GM19035 (cell line): Measurements from ENCODE around the gene ASIC3.
A peak's percentile ranks its signal among the peaks of the same experiment; 100 is the strongest.

ENCODE experiments used
- ATAC-seq: cut with Tn5 transposase; IDR thresholded peaks from one replicate; pipeline ENCODE4 v1.9.1; 2021; ENCODE audit not compliant: unreplicated experiment

Gene ASIC3

DNA sequence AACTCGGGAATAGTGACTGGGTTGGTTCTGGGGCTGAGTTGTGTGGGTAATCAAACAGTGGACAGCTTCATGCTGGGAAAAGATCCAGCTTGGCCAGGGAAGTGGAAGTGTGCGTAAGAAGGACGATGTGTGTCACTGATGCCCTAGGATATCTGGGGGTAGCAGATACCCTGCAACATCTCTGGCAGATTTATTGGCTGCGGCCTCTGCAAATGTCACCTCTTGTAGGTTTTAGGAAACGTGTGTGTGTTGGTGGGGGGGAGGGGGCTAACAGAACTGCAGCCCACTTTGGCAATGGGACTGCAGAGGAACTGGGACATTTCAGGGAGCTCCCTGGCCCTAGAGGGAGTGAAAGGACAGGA lies 37.0 kb downstream of the ASIC3 start:
- no peak for ATAC-seq

DNA sequence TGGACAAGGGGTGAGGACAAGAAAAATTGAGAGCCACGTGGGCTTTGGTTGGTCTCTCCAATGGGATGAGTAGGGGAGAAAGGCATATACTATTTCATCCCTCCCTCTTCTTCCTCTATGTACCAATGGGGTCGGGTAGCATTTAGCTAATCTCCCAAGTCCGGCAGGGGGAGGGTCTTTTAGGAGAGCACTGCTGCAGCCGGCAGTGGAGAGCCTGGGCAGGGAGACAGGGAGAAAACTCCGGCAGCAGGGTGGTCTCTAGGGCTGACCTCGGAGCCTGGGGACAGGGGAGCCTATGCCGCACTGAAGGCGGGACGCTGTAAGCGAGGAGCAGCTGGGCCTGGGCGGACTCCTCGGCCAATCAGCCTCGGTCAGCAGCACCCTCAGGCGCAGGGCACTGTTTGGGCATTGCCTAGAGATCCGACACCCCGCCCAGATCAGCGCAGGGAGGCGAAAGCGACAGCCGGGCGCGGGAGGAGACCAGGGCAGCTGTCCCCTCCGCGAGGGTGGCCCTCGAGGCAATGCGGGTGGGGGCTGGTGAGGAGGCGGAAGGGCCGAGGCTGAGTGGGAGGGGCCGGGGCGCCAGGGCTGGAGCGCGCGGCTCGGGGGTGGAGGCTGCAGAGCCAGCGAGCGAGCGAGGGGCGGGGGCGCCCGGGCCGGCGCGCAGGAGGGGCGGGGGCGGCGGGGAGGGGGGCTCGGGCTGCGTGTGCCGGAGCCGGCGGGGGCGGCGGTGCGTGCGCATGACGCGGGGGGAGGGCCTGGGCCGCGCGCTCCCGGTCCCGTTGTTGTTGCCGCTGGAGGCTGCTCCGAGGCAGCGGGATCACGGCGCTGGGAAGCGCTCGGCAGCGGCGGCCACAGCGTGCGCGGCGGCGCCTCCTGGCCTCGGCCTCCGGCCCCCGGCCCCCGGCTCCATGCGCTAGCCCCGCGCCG lies 37.6 kb downstream of the ASIC3 start, which contains the start of gene AGAP3:
Gene AGAP3, plus strand, starts transcription at position 785 of the 930 bp plus-strand sequence. CDS start 267 bp downstream, outside the sequence.
- ATAC-seq, result peak; percentile 48

- no peak for ATAC-seq
These were observed 38.5 kb downstream of the ASIC3 start for GRCh38 chr7:151086802-151087244.

GRCh38 chr7:151087245-151088018 lies 39.1 kb downstream of the ASIC3 start:
- no peak for ATAC-seq

DNA sequence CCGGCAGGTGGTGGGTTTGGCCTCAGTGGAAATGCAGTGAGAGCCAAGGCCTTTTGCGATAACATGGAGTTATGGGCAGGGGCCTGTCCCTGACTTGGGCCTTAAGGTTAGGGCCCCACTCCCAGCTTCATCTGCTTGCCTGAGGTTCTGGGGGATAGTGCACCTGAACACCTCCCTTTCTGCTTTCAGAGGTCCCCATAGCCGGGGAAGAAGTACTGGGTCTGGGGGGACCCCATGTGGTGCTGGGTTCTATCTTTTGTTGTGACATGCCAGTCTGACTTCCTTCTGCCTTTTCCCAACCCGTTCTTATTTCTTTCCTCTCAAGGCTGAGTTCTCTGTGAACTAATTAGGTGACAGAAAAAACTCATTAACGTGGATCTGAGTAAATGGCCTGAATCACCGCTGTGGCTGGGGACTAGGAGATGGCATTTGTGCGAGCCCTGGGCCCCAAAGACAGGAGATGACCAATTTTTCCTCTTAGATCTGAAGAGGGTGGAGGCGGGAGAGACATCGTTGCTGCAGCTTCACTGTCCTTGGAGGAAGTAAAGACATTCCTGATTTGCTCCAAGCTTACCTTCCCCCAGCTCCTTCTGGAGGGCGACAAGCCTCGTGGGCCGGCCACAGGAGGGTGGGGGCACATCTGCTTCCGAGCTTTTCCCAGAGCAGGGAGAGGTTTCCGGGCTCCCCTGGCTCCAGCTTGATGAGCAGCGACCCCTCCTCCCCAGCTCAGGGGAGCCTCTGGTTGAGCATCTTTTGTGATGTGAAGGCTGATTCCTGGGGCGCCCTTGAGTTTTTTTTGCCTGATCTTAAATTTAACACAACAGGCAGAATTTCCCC lies 39.9 kb downstream of the ASIC3 start:
- ATAC-seq, result no peak

DNA sequence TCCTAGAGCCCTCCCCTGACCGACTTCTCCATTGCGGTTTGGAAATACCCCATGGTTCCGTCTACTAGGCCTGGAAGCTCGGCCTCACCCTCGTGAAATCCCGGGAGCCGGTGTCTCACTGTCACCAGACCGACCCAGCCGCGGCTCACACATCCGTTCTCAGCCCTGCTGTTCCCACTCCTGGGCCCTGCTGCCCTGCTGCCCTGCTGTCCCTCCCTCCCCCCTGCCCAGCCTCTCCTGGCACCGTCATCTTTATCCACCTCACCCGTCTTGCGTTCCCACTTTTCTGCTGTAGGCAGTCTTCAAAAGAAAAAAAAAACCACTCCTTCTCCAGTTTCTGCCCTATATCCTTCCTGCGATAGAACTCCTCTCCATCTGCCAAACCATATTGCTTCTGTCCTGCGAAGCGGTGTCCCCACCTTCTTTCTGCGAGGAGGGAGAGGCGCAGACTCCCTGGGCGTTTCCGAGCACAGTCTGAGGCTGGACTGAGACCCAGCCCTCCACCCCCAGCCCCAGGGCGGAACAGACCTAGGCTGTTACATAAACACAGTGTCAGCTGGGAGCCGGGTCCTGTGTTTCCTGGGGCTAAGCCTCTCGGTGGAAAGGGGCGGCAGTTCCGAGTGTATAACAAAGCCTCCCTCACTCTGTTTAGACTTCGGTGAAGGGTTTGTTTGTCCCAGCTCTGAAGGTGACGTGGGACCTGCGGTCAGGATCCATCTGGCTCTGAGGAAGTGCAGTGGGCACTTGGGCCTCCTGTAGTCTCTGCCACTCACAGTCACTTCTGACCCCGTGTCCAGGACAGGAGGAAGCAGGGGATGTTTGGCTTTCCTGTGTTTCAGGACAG lies 40.7 kb downstream of the ASIC3 start:
- ATAC-seq, result no peak

DNA sequence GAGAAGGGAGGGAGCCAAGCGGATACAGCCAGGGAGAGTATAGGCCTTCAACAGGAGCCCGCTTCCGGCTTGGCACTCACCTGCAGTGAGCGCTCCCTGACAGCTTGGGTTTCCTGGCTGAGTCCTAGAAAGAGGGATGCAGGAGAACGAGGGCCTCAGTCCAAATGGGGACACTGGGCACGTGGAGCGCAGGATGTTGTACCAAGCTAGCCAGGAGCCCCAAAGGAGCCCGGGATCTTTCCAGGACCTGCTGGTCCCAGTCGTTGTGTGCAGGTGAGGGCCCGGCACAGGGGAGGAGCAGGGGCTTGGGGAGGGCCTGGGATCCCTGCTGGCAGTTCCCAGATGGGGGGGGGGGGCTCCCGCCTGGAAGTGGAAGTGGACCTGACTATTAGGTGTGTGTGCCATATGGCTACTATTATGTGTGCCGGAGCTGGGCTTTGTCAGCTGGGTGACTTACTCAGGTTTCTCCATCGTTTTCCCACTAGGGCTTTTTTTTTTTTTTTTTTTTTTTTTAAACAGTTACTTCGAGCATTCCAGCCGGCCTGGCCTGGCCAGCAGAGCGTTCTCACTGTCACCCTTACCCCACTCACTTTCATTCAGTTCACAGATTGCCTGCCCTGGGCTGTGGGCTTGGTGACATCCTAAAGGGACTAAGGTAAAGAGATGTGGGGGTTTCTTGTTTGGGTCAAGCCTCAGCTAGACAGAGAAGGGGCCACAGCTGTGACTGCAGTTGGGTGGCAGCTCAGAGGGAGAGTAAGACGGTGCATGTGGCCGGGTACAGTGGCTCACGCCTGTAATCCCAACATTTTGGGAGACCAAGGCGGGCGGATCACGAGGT lies 41.8 kb downstream of the ASIC3 start:
- no peak for ATAC-seq

DNA sequence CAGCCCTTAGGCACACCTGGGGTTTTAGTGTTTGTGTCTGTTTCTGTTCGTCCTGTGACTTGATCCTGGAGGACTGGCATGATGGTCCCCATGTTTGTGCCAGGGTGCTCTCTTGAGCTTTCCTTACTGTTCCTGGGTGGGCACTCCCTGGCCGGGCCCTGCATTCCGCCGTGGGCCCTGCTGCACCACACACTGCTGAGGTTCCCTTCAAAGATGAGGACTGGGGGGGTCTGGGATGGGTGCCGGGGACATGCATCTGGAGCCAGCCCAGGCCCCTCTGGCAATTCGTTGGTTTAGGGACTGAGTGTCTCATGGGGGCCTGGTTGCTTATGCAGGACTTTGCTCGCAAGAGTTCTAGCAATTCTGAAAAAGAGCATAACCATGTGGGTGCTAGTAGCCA lies 42.7 kb downstream of the ASIC3 start:
- no peak for ATAC-seq

- no peak for ATAC-seq
These were observed 43.1 kb downstream of the ASIC3 start for GRCh38 chr7:151091431-151091830.

DNA sequence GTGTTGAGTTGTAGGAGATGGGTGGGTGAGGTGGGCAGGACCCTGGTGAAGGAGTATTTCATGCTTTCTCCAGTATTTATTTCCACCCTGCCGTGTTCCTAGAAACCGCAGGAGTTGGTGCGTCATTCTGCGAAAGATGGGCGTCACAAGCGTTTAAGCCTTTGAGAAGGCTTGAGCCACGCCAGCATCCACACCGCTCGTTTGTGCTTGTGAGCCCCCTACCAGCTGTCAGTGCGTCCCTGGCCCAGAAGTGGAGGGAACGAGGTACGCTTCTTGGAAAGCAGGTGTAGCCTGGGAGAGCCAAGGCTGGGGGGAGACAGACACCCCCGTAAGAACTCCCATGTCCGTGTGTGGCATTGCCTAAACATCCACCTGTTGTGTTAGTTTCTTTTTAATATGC lies 43.7 kb downstream of the ASIC3 start:
- no peak for ATAC-seq

DNA sequence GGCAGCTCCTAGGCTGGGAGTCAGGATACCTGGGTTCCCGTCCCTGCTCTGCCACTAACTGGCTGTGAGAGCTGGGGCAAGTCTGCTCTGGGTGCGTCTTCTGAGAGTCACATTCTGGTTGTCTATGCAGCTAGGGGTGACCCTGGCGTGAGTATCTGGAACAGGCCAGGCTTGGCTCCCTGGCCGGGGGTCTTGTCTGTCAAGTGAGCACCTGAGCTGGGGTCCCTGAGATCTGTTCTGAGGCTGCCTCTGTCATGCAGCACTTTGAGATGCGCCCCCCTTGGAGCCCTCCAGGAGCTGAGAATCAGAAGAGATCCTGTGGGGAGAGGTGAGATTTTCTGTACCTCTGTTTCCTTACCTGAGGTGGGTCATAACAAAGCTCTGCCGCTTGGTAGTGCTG lies 45.4 kb downstream of the ASIC3 start:
- ATAC-seq, result no peak

GRCh38 chr7:151094675-151095074 lies 46.3 kb downstream of the ASIC3 start:
- no peak for ATAC-seq

DNA sequence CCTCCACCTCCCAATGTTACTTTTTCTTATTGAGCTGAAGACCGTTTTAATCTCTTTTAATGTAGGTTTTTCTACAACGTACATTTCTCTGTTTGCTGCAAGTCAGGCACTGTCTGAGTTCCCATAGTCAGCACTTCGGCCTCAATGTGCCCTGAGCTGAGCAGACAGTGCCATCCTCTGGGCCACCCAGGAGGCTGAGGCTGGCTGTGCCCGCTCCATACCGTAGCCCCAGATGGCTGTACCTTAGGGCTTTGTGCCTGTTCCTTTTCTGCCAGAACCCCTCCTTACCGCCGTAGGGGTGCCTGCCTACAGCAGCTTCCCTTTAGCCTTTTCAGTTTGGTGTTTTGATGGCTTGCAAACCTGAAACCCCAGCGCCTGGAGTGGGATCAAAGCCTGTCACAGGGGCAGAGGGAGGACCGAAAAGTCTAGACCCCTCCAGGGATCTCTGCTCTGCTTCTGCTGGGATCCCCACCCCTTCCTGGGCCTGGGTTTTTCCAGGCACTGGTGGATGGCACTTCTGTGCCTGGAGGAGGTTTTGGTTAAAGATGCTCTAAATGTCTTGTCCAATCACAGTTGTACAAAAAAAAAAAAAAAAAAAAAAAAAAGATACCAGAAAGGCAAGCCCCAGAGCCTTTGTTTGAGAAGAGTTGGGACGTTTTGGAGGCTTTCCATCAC lies 46.9 kb downstream of the ASIC3 start:
- ATAC-seq, result no peak

- ATAC-seq, result no peak
These were observed 47.6 kb downstream of the ASIC3 start for GRCh38 chr7:151095828-151096475.

GRCh38 chr7:151099486-151100211 lies 51.3 kb downstream of the ASIC3 start:
- no peak for ATAC-seq

GRCh38 chr7:151100921-151101320 lies 52.6 kb downstream of the ASIC3 start:
- ATAC-seq, result no peak

- ATAC-seq, result no peak
These were observed 53.5 kb downstream of the ASIC3 start for GRCh38 chr7:151101621-151102396.
